GM12878 (cell line): ENCODE results near the gene SRP68. TPM values are rescaled to one million over a fixed set of nuclear protein-coding genes. Genes with fewer than 3 reads are reported as not detected.

Experiments used
- ATAC-seq: fragments of 200-7000 bp; cut with Tn5 transposase; 3 replicates; pipeline ENCODE4 v1.9.1; 2020; ENCODE audit warnings: mild to moderate bottlenecking, moderate library complexity
- BruUV-seq: library from RNA; stranded (reverse); fragments of 400-500 nt; replicated peaks from 2 replicates; lab custom pipeline; 2021; lab: Mats Ljungman, UMichigan
- CTCF ChIA-PET: fragments of 300-600 bp; sonication (Branson Sonifier 250); formaldehyde crosslinking; extraction: SDS; loops from one replicate; lab custom pipeline; 2021; ENCODE audit warnings: inconsistent platforms; lab: Yijun Ruan, JAX
- POLR2A ChIA-PET: fragments of 350-600 bp; formaldehyde crosslinking; extraction: SDS; loops from one replicate; lab custom pipeline; 2021; ENCODE audit warnings: inconsistent platforms; lab: Charles Lee
- RAD21 ChIA-PET: fragments of 300-600 bp; sonication (Branson Sonifier 250); formaldehyde crosslinking; loops from one replicate; lab custom pipeline; 2023; ENCODE audit warnings: antibody characterized with exemption; ENCODE audit not compliant: unreplicated experiment; lab: Charles Lee
- SMC1A ChIA-PET: fragments of 300-600 bp; sonication (Branson Sonifier 250); formaldehyde crosslinking; loops from one replicate; lab custom pipeline; 2023; ENCODE audit not compliant: unreplicated experiment, uncharacterized antibody; lab: Charles Lee
- DNase-seq: peaks from one replicate; pipeline ENCODE4 v3.0.0-alpha.2; 2011; ENCODE audit warnings: low read depth, low spot score
- FAIRE-seq: peaks from 3 replicates; lab custom pipeline; 2011; peaks lifted over from hg19 to GRCh38; lab: Jason Lieb, UNC
- H2AFZ ChIP-seq: 2 replicates; pipeline ENCODE4 v1.6.0; 2011; ENCODE audit warnings: low read depth, low read length, control low read depth; ENCODE audit not compliant: control insufficient read depth
- H3K27ac ChIP-seq: 2 replicates; pipeline ENCODE4 v1.5.1; 2011; ENCODE audit warnings: control low read depth; ENCODE audit not compliant: control insufficient read depth, insufficient read depth
- H3K27me3 ChIP-seq, 2 experiments: replicated peaks in 1 of 2; 2 replicates each; pipeline versions ENCODE4 v1.6.0 to v1.6.1; 2011; ENCODE audit warnings: low read length in 1 of 2; ENCODE audit not compliant: control insufficient read depth in 2 of 2, insufficient read depth in 2 of 2
- H3K36me3 ChIP-seq, 2 experiments: 2 replicates each; pipeline ENCODE4 v1.5.1; 2011; ENCODE audit warnings: low read length in 1 of 2; ENCODE audit not compliant: control insufficient read depth in 2 of 2, insufficient read depth in 2 of 2
- H3K4me1 ChIP-seq: 2 replicates; pipeline ENCODE4 v1.6.1; 2011; ENCODE audit warnings: mild to moderate bottlenecking, low read length, moderate library complexity, mixed read lengths; ENCODE audit not compliant: control insufficient read depth, insufficient read depth
- H3K4me2 ChIP-seq: 2 replicates; pipeline ENCODE4 v1.6.0; 2011; ENCODE audit warnings: control low read depth; ENCODE audit not compliant: control insufficient read depth, insufficient read depth
- H3K4me3 ChIP-seq: fragments of 200-600 bp; sonication (generic); 2 replicates; pipeline ENCODE4 v1.5.1; 2016
- H3K79me2 ChIP-seq: 2 replicates; pipeline ENCODE4 v1.6.0; 2011; ENCODE audit warnings: low read length; ENCODE audit not compliant: control insufficient read depth, insufficient read depth
- H3K9ac ChIP-seq: 2 replicates; pipeline ENCODE4 v1.8.0; 2011; ENCODE audit warnings: low read length, control low read depth, mixed read lengths; ENCODE audit not compliant: control insufficient read depth, insufficient read depth
- H3K9me3 ChIP-seq: replicated peaks from 3 replicates; pipeline ENCODE4 v1.5.1; 2011; ENCODE audit warnings: mild to moderate bottlenecking, low read length; ENCODE audit not compliant: control insufficient read depth, insufficient read depth
- H4K20me1 ChIP-seq: 2 replicates; pipeline ENCODE4 v1.6.0; 2011; ENCODE audit not compliant: control insufficient read depth, insufficient read depth
- ESRRA ChIP-seq: IDR thresholded peaks from 2 replicates; pipeline ENCODE4 v1.6.1; 2012; ENCODE audit warnings: mild to moderate bottlenecking, low read length, improper control_type of control experiment
- KAT2A ChIP-seq: conservative IDR thresholded peaks from 2 replicates; pipeline ENCODE4 v1.6.1; 2011; ENCODE audit warnings: low read depth, low read length; ENCODE audit not compliant: control insufficient read depth
- RAD21 ChIP-seq: IDR thresholded peaks from 2 replicates; pipeline ENCODE4 v1.6.1; 2011; ENCODE audit warnings: mild to moderate bottlenecking, low read depth, low read length, moderate library complexity; ENCODE audit not compliant: insufficient read depth
- RELA ChIP-seq: fragments of 450-650 bp; IDR thresholded peaks from 2 replicates; pipeline ENCODE4 v1.8.0; 2014; ENCODE audit warnings: borderline replicate concordance; ENCODE audit not compliant: partially characterized antibody
- RUNX3 ChIP-seq: IDR thresholded peaks from 2 replicates; pipeline ENCODE4 v1.6.1; 2012; ENCODE audit warnings: low read length, inconsistent platforms
- SMARCA5 ChIP-seq: fragments of 450-650 bp; IDR thresholded peaks from 2 replicates; pipeline ENCODE4 v1.6.1; 2017; ENCODE audit warnings: mild to moderate bottlenecking
- ZNF207 ChIP-seq: fragments of 450-650 bp; IDR thresholded peaks from 2 replicates; pipeline ENCODE4 v1.6.1; 2014; ENCODE audit warnings: antibody characterized with exemption, mild to moderate bottlenecking, borderline replicate concordance
- WGBS: methylation state at CpG from one replicate; pipeline ENCODE4 v1.1.6; 2016; ENCODE audit warnings: low lambda C conversion rate; ENCODE audit not compliant: insufficient replicate concordance, insufficient coverage; ENCODE audit errors: missing lambda C conversion rate; 5-methylcytosine and 5-hydroxymethylcytosine counted together
- in situ Hi-C: fragments of 300-500 bp; cut with MboI; formaldehyde crosslinking; loops from 9 replicates; pipeline ENCODE4 v1.14.3; 2018; ENCODE audit warnings: mixed read lengths
- intact Hi-C: fragments of 100-400 bp; cut with micrococcal nuclease; formaldehyde crosslinking; loops from one replicate; pipeline ENCODE4 v1.14.2; 2022; ENCODE audit not compliant: unreplicated experiment
- polyA plus RNA-seq, 11 experiments: library from polyadenylated mRNA; depleted of rRNA in 4 of 11; unstranded in 6 of 11; stranded (reverse) in 5 of 11; fragments of >200 nt; fragmentation: Nextera tagmentation in 4 of 11; fragmentation: Illumina TruSeq in 1 of 11; extraction: Ambion mirVana in 4 of 11; extraction: Trizol in 1 of 11; gene quantifications; 1 replicate in 1 of 11; 2 replicates in 10 of 11; pipeline versions ENCODE4 v1.2.1 to v1.2.3, GENCODE V29; 2011 to 2016; ENCODE audit warnings: inconsistent platforms in 2 of 11, missing spikeins in 2 of 11, low read depth in 1 of 11
- total RNA-seq, 4 experiments: library from RNA; depleted of rRNA in 3 of 4; stranded (reverse); fragments of >200 nt in 3 of 4; fragmentation: Illumina TruSeq in 1 of 4; extraction: Trizol in 1 of 4; gene quantifications; 2 replicates each; pipeline versions ENCODE4 v1.2.1 to v1.2.3, GENCODE V29; 2013 to 2021
- TF ChIP-seq, protein P1 (sequence below): fragments of 450-650 bp; IDR thresholded peaks from 2 replicates; pipeline ENCODE4 v1.6.1; 2017; ENCODE audit warnings: mild to moderate bottlenecking, moderate library complexity
- TF ChIP-seq, protein P2 (sequence below): fragments of 450-650 bp; IDR thresholded peaks from 2 replicates; pipeline ENCODE4 v1.6.1; 2014; ENCODE audit warnings: mild to moderate bottlenecking
- TF ChIP-seq, protein P3 (sequence below): fragments of 150-350 bp; IDR thresholded peaks from 2 replicates; pipeline ENCODE4 v1.6.1; 2016; ENCODE audit warnings: low read depth, low read length
- TF ChIP-seq, protein P4 (sequence below): fragments of 450-650 bp; IDR thresholded peaks from 2 replicates; pipeline ENCODE4 v1.6.1; 2017; ENCODE audit warnings: low read depth, mild to moderate bottlenecking, moderate library complexity

SRP68 gene
- total and polyA plus RNA-seq, 10 of the 15 experiments (the other 5 are each of a cell fraction or from before 2014, with no cell fraction given) = 24.7 to 89.7 (median 62.7) TPM

DNA sequence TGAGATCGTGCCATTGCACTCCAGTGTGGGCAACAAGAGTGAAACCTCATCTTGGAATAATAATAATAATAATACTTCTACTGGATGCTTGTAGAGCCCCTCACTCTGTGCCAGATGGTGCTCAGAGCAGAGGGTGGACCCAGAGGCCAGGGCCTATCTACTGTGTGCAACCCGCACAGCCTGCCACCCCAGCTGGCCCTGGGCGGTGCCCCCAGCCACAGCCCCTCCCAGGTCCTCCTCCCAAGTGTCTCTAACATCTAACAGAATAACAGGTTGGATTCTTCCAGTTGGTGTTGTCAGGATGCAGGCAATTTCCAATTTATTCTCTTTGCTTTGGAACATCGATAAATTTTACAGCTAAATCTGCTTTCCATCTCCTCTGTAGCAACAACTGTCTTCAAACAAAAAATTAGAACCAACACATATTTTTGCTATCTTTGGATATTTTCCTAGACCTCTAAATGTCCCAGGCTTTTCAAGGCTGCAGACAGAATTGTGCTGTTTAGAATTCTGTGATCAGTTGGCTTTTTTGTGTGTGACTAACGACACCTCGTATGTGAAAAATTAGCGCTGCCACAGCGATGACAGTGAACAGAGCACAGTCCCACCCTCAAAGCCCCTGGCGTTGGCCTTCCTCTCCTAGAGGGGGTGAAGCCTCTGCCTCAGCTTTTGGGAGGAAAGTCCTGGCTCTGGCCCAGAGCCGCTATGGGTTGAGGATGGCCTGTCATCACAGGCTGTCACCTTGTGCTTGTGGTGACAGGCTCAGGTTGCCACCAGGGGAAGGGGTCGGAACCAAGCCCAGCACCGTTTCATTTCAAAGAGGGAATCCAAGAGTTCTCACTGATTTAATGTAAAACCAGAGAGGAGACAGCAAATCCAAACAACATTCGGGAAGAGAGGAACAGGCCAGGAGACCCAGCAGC is 37.6 kb downstream of the SRP68 start:
- Histone ChIP-seq H3K4me2 (no peak overlapping the region), H3K9me3 (no peaks in the 10 kb centered on the region), H3K4me3 (no peak overlapping the region), H3K27me3 (no peaks in the 10 kb centered on the region), H3K79me2 (no peaks in the 10 kb centered on the region), H3K27ac (no peak overlapping the region), H2AFZ (no peak overlapping the region), H3K36me3 (peaks cover 3 to 11% of the 10 kb centered on the region in 2 experiments), H3K4me1 (no peaks in the 10 kb centered on the region), H4K20me1 (no peaks in the 10 kb centered on the region), H3K9ac (no peak overlapping the region)
- ChIA-PET POLR2A (interaction anchor here (0.6 kb wide), 1 partner anchor 87 kb away, joined by 4 read pairs; no protein-coding TSS in a partner anchor), CTCF (interaction anchor here (0.9 to 1.2 kb wide), 2 partner anchors 21 to 245 kb away, joined by 3 to 4 read pairs; no protein-coding TSS in a partner anchor), RAD21 (interaction anchor here (1.4 kb wide), 1 partner anchor 17 kb away, joined by 3 read pairs; no protein-coding TSS in a partner anchor), SMC1A (interaction anchor here (0.7 kb wide), 1 partner anchor 318 kb away, joined by 3 read pairs; no protein-coding TSS in a partner anchor)
- BruUV-seq = no TSS peak
- FAIRE-seq (no peak), DNase-seq (no peak), ATAC-seq (no peak)
- 83% methylated on average over 13 of the region's 13 CpGs for WGBS
- intact Hi-C loops = no loop called here
- in situ Hi-C loops = no loop called here
- TF ChIP-seq, protein P1, sequence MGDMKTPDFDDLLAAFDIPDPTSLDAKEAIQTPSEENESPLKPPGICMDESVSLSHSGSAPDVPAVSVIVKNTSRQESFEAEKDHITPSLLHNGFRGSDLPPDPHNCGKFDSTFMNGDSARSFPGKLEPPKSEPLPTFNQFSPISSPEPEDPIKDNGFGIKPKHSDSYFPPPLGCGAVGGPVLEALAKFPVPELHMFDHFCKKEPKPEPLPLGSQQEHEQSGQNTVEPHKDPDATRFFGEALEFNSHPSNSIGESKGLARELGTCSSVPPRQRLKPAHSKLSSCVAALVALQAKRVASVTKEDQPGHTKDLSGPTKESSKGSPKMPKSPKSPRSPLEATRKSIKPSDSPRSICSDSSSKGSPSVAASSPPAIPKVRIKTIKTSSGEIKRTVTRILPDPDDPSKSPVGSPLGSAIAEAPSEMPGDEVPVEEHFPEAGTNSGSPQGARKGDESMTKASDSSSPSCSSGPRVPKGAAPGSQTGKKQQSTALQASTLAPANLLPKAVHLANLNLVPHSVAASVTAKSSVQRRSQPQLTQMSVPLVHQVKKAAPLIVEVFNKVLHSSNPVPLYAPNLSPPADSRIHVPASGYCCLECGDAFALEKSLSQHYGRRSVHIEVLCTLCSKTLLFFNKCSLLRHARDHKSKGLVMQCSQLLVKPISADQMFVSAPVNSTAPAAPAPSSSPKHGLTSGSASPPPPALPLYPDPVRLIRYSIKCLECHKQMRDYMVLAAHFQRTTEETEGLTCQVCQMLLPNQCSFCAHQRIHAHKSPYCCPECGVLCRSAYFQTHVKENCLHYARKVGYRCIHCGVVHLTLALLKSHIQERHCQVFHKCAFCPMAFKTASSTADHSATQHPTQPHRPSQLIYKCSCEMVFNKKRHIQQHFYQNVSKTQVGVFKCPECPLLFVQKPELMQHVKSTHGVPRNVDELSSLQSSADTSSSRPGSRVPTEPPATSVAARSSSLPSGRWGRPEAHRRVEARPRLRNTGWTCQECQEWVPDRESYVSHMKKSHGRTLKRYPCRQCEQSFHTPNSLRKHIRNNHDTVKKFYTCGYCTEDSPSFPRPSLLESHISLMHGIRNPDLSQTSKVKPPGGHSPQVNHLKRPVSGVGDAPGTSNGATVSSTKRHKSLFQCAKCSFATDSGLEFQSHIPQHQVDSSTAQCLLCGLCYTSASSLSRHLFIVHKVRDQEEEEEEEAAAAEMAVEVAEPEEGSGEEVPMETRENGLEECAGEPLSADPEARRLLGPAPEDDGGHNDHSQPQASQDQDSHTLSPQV = no peak
- TF ChIP-seq ESRRA (no peak), SMARCA5 (no peak), RELA (no peak), ZNF207 (no peak), RUNX3 (no peak), RAD21 (no peak), KAT2A (no peak)
- TF ChIP-seq, protein P2, sequence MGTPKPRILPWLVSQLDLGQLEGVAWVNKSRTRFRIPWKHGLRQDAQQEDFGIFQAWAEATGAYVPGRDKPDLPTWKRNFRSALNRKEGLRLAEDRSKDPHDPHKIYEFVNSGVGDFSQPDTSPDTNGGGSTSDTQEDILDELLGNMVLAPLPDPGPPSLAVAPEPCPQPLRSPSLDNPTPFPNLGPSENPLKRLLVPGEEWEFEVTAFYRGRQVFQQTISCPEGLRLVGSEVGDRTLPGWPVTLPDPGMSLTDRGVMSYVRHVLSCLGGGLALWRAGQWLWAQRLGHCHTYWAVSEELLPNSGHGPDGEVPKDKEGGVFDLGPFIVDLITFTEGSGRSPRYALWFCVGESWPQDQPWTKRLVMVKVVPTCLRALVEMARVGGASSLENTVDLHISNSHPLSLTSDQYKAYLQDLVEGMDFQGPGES = no peak
- TF ChIP-seq, protein P3, sequence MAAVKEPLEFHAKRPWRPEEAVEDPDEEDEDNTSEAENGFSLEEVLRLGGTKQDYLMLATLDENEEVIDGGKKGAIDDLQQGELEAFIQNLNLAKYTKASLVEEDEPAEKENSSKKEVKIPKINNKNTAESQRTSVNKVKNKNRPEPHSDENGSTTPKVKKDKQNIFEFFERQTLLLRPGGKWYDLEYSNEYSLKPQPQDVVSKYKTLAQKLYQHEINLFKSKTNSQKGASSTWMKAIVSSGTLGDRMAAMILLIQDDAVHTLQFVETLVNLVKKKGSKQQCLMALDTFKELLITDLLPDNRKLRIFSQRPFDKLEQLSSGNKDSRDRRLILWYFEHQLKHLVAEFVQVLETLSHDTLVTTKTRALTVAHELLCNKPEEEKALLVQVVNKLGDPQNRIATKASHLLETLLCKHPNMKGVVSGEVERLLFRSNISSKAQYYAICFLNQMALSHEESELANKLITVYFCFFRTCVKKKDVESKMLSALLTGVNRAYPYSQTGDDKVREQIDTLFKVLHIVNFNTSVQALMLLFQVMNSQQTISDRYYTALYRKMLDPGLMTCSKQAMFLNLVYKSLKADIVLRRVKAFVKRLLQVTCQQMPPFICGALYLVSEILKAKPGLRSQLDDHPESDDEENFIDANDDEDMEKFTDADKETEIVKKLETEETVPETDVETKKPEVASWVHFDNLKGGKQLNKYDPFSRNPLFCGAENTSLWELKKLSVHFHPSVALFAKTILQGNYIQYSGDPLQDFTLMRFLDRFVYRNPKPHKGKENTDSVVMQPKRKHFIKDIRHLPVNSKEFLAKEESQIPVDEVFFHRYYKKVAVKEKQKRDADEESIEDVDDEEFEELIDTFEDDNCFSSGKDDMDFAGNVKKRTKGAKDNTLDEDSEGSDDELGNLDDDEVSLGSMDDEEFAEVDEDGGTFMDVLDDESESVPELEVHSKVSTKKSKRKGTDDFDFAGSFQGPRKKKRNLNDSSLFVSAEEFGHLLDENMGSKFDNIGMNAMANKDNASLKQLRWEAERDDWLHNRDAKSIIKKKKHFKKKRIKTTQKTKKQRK = no peak
- TF ChIP-seq, protein P4, sequence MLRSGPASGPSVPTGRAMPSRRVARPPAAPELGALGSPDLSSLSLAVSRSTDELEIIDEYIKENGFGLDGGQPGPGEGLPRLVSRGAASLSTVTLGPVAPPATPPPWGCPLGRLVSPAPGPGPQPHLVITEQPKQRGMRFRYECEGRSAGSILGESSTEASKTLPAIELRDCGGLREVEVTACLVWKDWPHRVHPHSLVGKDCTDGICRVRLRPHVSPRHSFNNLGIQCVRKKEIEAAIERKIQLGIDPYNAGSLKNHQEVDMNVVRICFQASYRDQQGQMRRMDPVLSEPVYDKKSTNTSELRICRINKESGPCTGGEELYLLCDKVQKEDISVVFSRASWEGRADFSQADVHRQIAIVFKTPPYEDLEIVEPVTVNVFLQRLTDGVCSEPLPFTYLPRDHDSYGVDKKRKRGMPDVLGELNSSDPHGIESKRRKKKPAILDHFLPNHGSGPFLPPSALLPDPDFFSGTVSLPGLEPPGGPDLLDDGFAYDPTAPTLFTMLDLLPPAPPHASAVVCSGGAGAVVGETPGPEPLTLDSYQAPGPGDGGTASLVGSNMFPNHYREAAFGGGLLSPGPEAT = no peak
